Astrocyte of the spinal cord (primary cell): ENCODE data around the gene PKIG.

ENCODE experiments used
- DNase-seq: peaks from one replicate; pipeline ENCODE4 v3.0.0; 2011; ENCODE audit warnings: low read depth, low spot score
- H3K4me3 ChIP-seq: 2 replicates; pipeline ENCODE4 v1.5.1; 2011; ENCODE audit warnings: low read depth, mild to moderate bottlenecking, low read length, moderate library complexity
- in situ Hi-C: cut with HindIII; loops from 2 replicates; pipeline ENCODE4 v1.10.0; 2017; ENCODE audit warnings: low sequenced_read_pairs
- TF ChIP-seq, protein P1 (sequence below): IDR thresholded peaks from 2 replicates; pipeline ENCODE4 v1.5.1; 2012; ENCODE audit warnings: low read depth, mild to moderate bottlenecking, low read length, inconsistent platforms

PKIG gene

DNA sequence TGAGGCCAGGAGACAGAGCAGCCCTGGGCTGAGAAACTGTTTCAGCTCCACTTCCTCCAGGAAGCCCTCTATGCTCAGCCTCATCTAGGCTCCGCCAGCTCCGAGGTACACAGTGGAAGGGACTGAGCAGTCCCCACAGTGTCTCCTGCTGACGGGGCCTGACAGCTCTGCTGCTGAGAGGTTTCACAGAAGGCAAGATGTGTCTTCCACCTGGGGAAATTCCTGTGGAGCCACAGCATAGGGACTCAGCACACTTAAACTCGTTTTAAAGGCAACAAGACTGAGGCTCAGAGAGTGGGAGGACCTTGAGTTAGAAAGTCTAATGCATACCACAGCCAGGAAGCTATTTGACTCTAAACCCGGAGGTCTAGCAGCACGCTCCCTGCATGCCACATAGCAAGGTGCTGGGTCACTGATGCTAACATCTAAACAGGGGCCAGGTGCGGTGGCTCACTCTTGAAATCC lies 62.3 kb downstream of the PKIG start:
- in situ Hi-C loops: no loop called here
- TF ChIP-seq, protein P1, sequence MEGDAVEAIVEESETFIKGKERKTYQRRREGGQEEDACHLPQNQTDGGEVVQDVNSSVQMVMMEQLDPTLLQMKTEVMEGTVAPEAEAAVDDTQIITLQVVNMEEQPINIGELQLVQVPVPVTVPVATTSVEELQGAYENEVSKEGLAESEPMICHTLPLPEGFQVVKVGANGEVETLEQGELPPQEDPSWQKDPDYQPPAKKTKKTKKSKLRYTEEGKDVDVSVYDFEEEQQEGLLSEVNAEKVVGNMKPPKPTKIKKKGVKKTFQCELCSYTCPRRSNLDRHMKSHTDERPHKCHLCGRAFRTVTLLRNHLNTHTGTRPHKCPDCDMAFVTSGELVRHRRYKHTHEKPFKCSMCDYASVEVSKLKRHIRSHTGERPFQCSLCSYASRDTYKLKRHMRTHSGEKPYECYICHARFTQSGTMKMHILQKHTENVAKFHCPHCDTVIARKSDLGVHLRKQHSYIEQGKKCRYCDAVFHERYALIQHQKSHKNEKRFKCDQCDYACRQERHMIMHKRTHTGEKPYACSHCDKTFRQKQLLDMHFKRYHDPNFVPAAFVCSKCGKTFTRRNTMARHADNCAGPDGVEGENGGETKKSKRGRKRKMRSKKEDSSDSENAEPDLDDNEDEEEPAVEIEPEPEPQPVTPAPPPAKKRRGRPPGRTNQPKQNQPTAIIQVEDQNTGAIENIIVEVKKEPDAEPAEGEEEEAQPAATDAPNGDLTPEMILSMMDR: no peak
- no peak for DNase-seq
- H3K4me3 ChIP-seq: no peak overlapping the region

DNA sequence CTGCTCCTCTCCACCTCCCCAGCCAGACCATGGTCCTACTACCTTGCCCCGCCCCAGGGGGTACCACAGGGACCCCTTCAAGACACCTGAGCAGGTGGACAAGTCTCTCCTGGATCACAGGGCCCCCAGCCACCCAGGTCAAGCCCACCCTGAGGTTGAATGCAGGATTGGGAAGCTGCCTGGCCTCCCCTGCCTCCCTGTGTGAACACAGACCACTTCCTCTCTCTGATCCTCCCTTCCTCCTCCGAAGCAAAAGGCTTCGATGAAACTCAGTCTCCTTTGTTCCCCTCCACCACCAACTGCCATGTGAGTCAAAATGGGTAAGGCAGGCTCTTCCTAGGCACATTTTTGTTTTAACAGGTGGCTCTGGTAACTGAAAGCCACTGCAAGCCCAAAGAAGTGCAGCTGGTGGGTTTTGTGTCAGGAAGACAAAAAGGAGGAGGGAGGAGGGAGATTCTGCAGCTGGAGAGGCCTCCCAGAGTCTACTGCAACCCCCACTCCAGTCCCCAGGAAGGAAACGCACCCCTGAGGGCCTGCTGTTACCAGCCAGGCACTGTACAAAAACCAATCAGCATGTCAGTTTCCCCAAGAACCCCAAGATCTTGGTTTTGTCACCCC lies 63.8 kb downstream of the PKIG start:
- peak; percentile 75 for DNase-seq
- in situ Hi-C loops: no loop called here
- TF ChIP-seq, protein P1: no peak
- H3K4me3 ChIP-seq: no peak overlapping the region

DNA sequence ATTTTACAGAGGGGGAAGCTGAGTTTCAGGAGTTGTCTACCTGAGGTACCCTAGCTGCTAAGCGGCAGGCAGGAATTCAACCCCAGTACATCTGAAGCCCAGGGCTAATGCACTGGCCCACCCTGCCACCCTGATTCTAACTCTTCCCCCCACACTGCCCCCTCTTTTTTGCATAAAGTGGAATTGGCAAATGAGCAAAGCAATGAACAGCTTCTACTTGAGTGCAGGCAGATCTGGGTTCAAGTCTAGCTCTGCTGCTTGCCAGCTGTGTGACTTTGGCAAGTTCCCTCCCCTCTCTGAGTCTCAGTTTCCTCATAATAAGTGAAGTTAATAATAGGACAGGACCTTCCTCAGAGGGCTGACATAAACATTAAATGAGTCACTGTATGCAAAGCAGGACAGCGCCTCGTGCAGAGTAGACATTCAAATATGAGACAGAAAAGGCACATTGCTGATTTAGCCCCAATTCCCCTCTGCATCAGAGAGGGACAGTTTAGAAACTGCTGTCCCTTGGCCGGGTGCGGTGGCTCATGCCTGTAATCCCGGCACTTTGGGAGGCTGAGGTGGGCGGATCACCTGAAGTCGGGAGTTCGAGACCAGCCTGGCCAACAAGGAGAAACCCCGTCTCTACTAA lies 64.4 kb downstream of the PKIG start:
- in situ Hi-C loops: no loop called here
- no peak overlapping the region for H3K4me3 ChIP-seq
- DNase-seq: peak; percentile 54
- TF ChIP-seq, protein P1: no peak

DNA sequence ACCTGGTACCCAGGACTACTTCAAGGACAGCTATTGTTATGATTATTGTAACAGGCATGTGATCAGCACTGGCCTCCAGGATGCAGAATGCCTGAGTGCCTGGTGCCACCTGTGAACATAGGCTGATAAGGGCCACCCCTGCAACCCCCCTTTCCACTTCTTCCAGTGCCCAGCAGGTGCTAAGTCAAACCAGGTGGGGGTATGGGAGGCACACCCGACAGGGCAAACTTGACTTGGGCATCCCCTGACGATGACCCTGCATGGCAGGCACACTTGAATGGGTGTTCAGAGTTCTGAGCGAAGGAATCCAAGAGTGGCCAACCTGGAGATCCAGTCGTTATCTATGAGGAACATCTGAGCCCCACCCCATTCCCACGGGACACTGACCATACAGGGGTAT lies 65.7 kb downstream of the PKIG start:
- in situ Hi-C loops: no loop called here
- TF ChIP-seq, protein P1: no peak
- no peak for DNase-seq
- no peak overlapping the region for H3K4me3 ChIP-seq

DNA sequence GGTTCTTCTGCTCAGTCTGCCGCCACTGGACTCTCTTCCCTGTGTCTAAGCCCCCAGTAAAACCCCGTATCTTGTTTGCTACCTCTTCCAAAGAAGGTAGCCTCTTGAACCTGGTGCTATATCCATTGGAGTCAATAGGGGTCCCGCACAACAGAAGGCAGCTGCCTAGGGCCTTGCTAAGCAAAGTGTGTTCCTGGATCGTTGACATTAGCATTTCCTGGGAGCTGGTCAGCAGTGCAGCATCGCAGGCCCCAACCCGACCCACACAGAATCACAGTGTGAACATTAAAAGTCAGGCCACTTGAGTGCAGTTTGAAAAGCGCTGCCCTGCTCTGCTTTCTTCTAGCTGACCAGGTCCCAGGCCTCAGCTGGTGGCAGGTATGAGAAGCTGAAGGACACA lies 66.2 kb downstream of the PKIG start:
- TF ChIP-seq, protein P1: no peak

DNA sequence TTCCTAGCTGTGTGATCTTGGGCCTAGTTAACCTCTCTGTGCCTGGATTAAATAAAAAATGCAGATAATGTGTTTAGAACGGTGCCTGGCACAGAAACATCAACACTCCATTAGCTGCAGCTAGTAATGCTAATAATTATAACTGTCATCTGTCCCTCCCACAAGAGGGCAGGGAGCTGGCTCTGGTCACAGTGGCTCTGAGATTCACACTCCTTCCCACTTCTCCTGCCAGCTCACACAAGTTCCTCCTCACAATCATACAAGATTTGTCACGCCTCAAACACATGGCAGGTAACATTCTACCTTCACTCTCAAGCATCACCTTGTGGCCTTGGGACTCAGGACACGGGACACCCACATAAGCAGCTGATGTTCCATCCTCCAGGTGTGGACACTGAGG lies 66.7 kb downstream of the PKIG start:
- TF ChIP-seq, protein P1: no peak
- H3K4me3 ChIP-seq: no peak overlapping the region
- in situ Hi-C loops: no loop called here
- DNase-seq: no peak

More for the DNA sequence above, 66.2 kb downstream of the PKIG start:
- DNase-seq: no peak
- in situ Hi-C loops: no loop called here
- H3K4me3 ChIP-seq: no peak overlapping the region
